Measurements from ENCODE around the gene PEBP1.
A peak's percentile ranks its signal among the peaks of the same experiment; 100 is the strongest.

The PEBP1 gene

DNA sequence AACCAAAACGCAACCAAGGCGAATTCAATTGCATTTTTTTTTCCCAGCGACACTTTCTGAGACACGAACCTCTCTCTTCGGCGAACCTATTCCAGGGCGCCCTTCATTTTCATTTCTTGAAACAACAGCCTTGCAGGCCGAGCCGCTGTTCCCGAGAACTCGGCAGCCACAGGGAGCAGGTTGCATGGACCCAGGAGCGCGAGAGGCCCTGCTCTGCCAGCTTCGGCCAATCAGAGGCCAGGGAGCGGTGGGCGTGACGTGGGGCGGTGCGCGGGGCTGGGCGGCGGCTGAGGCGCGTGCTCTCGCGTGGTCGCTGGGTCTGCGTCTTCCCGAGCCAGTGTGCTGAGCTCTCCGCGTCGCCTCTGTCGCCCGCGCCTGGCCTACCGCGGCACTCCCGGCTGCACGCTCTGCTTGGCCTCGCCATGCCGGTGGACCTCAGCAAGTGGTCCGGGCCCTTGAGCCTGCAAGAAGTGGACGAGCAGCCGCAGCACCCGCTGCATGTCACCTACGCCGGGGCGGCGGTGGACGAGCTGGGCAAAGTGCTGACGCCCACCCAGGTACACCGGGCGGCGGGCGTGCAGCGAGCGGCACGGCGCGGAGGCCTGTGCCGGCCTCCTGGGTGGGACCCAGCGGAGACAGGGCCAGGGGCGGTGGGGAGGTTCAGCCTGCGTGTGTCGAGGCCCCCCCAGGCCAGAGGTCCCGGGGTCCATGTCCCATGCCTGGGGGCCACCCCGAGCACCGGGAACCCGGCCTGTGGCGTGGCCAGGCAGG, at the start of gene PEBP1:
Gene PEBP1, plus strand, starts transcription at position 337 of the 771 bp plus-strand sequence. Its CDS starts 86 bp downstream, at position 423.
- Histone ChIP-seq H3K9me3 (ENCODE audit: insufficient read depth, low read length, severe bottlenecking) (no peaks in the 10 kb centered on the region), H3K79me2 (ENCODE audit: insufficient read depth, low read length) (peaks cover 40% of the 10 kb centered on the region), H3K4me1 (ENCODE audit: insufficient read depth, low read length) (peaks cover 48% of the 10 kb centered on the region)

DNA sequence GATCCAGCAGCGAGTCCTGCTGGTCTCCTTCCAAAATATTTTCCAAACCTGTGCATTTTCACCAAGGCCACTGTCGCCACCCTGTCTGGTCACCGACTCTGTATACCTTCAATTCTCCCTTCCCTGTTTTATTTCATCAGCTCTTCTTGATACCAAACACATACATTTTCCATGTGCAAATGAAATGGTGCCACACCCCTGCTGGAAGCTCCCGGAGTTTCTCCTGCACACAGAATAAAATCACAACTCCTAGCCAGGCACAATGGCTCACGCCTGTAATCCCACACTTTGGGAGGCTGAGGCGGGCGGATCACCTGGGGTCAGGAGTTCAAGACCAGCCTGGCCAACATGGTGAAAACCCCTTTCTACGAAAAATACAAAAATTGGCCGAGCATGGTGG, 46.1 kb upstream of the PEBP1 start:
- Histone ChIP-seq H3K27ac (ENCODE audit: low read length) (no peak overlapping the region), H3K9ac (ENCODE audit: low read depth, low read length) (no peak overlapping the region), H3K27me3 (ENCODE audit: insufficient read depth, low read length, poor library complexity) (no peaks in the 10 kb centered on the region), H3K36me3 (ENCODE audit: insufficient read depth, low read length) (peaks cover 5% of the 10 kb centered on the region; the same call in 1 of the 2 replicates), H3K4me3 (ENCODE audit: low read depth in 1 of 2, low read length in 2 of 2) (no peak overlapping the region), H4K20me1 (ENCODE audit: insufficient read depth, low read length) (no peaks in the 10 kb centered on the region), H3K4me2 (ENCODE audit: insufficient read depth, low read length) (no peak overlapping the region), H3K9me3 (ENCODE audit: insufficient read depth, low read length, severe bottlenecking) (no peaks in the 10 kb centered on the region), H2AFZ (ENCODE audit: low read depth, low read length) (no peak overlapping the region), H3K79me2 (ENCODE audit: insufficient read depth, low read length) (no peaks in the 10 kb centered on the region), H3K4me1 (ENCODE audit: insufficient read depth, low read length) (no peaks in the 10 kb centered on the region)
- no peak for DNase-seq
- TF ChIP-seq CTCF (IDR thresholded peaks at IDR 0.05; ENCODE audit: borderline replicate concordance, extremely low read depth, low read length, poor library complexity, severe bottlenecking) (no peak), EZH2 (IDR thresholded peaks at IDR 0.05; ENCODE audit: borderline replicate concordance, low read depth, low read length, severe bottlenecking) (no peak)
- ATAC-seq (ENCODE audit: insufficient read depth, low read depth): no peak

More for the DNA sequence above, at the start of gene PEBP1:
- Histone ChIP-seq H4K20me1 (ENCODE audit: insufficient read depth, low read length) (peaks cover 3% of the 10 kb centered on the region; the same call in 1 of the 2 replicates), H3K4me3 (ENCODE audit: low read depth in 1 of 2, low read length in 2 of 2) (peak within 1 kb of the TSS; percentile 64 to 95), H2AFZ (ENCODE audit: low read depth, low read length) (peak within 1 kb of the TSS; percentile 97), H3K4me2 (ENCODE audit: insufficient read depth, low read length) (peak within 1 kb of the TSS; percentile 82), H3K27me3 (ENCODE audit: insufficient read depth, low read length, poor library complexity) (no peaks in the 10 kb centered on the region), H3K36me3 (ENCODE audit: insufficient read depth, low read length) (peaks cover 35% of the 10 kb centered on the region), H3K27ac (ENCODE audit: low read length) (peak within 1 kb of the TSS; percentile 82), H3K9ac (ENCODE audit: low read depth, low read length) (peak within 1 kb of the TSS; percentile 87)
- DNase-seq (peak; percentile 96), ATAC-seq (ENCODE audit: insufficient read depth, low read depth) (peak; percentile 98)
- TF ChIP-seq EZH2 (IDR thresholded peaks at IDR 0.05; ENCODE audit: borderline replicate concordance, low read depth, low read length, severe bottlenecking) (no peak), CTCF (IDR thresholded peaks at IDR 0.05; ENCODE audit: borderline replicate concordance, extremely low read depth, low read length, poor library complexity, severe bottlenecking) (no peak)

DNA sequence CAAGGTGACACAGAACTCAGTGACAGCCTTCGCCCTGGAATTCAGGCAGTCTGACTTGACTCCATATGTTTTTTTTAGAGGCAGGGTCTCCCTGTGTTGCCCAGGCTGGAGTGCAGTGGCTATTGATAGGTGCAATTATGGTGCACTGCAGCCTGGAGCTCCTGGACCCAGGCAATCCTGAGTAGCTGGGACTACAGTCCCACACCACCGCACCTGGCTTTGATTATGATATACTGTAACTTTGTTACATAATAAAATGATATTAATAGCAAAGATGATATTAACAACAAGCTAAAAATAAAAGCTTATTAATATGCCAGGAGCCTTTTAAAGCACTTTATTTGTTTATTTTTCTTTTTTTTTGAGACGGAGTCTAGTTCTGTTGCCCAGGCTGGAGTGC, 41.9 kb upstream of the PEBP1 start:
- Histone ChIP-seq H3K36me3 (ENCODE audit: insufficient read depth, low read length) (peaks cover 9% of the 10 kb centered on the region; the same call in 1 of the 2 replicates), H3K4me1 (ENCODE audit: insufficient read depth, low read length) (no peaks in the 10 kb centered on the region), H3K9ac (ENCODE audit: low read depth, low read length) (no peak overlapping the region), H3K9me3 (ENCODE audit: insufficient read depth, low read length, severe bottlenecking) (no peaks in the 10 kb centered on the region), H3K27ac (ENCODE audit: low read length) (no peak overlapping the region), H3K79me2 (ENCODE audit: insufficient read depth, low read length) (no peaks in the 10 kb centered on the region), H3K27me3 (ENCODE audit: insufficient read depth, low read length, poor library complexity) (no peaks in the 10 kb centered on the region), H3K4me2 (ENCODE audit: insufficient read depth, low read length) (no peak overlapping the region), H2AFZ (ENCODE audit: low read depth, low read length) (no peak overlapping the region), H4K20me1 (ENCODE audit: insufficient read depth, low read length) (no peaks in the 10 kb centered on the region), H3K4me3 (ENCODE audit: low read depth in 1 of 2, low read length in 2 of 2) (no peak overlapping the region)
- no peak for DNase-seq
- TF ChIP-seq EZH2 (IDR thresholded peaks at IDR 0.05; ENCODE audit: borderline replicate concordance, low read depth, low read length, severe bottlenecking) (no peak), CTCF (IDR thresholded peaks at IDR 0.05; ENCODE audit: borderline replicate concordance, extremely low read depth, low read length, poor library complexity, severe bottlenecking) (no peak)
- no peak for ATAC-seq (ENCODE audit: insufficient read depth, low read depth)
